ENCODE data around the gene MTTP.
"Not testable (repeated sequence)": the region's sequence is repeated elsewhere in the genome, so short reads cannot be mapped to it uniquely, and the experiment has no call there.

The MTTP gene

GRCh38 chr4:99574530-99575324 lies at the start of gene MTTP:
TSS of gene MTTP (plus strand) at chr4:99574824. CDS start at chr4:99574910, 86 bp downstream.
- H3K9me3 Mint-ChIP-seq (ENCODE audit: low read depth) = no peaks in the 10 kb centered on the region
- H3K27ac Mint-ChIP-seq = no peak within 1 kb of the TSS
- peaks cover 21% of the 10 kb centered on the region for H3K27me3 Mint-ChIP-seq
- H3K4me3 Mint-ChIP-seq = no peak within 1 kb of the TSS
- H3K4me1 Mint-ChIP-seq (ENCODE audit: low read depth) = no peaks in the 10 kb centered on the region
- H3K36me3 Mint-ChIP-seq = no peaks in the 10 kb centered on the region

- no peak overlapping the region for H3K27ac Mint-ChIP-seq
- H3K27me3 Mint-ChIP-seq = peaks cover 2% of the 10 kb centered on the region
- H3K9me3 Mint-ChIP-seq (ENCODE audit: low read depth) = peaks cover 3% of the 10 kb centered on the region
- no peaks in the 10 kb centered on the region for H3K4me1 Mint-ChIP-seq (ENCODE audit: low read depth)
- no peaks in the 10 kb centered on the region for H3K36me3 Mint-ChIP-seq
- no peak overlapping the region for H3K4me3 Mint-ChIP-seq
Measured at GRCh38 chr4:99529228-99529627, 45.4 kb upstream of the MTTP start.

GRCh38 chr4:99529956-99530355 lies 44.7 kb upstream of the MTTP start:
- peaks cover 3% of the 10 kb centered on the region for H3K9me3 Mint-ChIP-seq (ENCODE audit: low read depth)
- H3K36me3 Mint-ChIP-seq = no peaks in the 10 kb centered on the region
- H3K27ac Mint-ChIP-seq = no peak overlapping the region
- H3K27me3 Mint-ChIP-seq = peaks cover 2% of the 10 kb centered on the region
- H3K4me3 Mint-ChIP-seq = no peak overlapping the region
- H3K4me1 Mint-ChIP-seq (ENCODE audit: low read depth) = no peaks in the 10 kb centered on the region

- H3K36me3 Mint-ChIP-seq; H3K4me1 Mint-ChIP-seq (ENCODE audit: low read depth); H3K4me3 Mint-ChIP-seq; H3K27me3 Mint-ChIP-seq; H3K9me3 Mint-ChIP-seq (ENCODE audit: low read depth); H3K27ac Mint-ChIP-seq: not testable (repeated sequence)
Measured at GRCh38 chr4:99534699-99535098, 39.9 kb upstream of the MTTP start.

GRCh38 chr4:99536271-99536670 lies 38.4 kb upstream of the MTTP start:
- Mint-ChIP-seq H3K9me3 (ENCODE audit: low read depth) (peaks cover 3% of the 10 kb centered on the region), H3K36me3 (no peaks in the 10 kb centered on the region), H3K4me1 (ENCODE audit: low read depth) (no peaks in the 10 kb centered on the region), H3K27ac (no peak overlapping the region), H3K27me3 (peaks cover 2% of the 10 kb centered on the region), H3K4me3 (no peak overlapping the region)

- H3K36me3 Mint-ChIP-seq = no peaks in the 10 kb centered on the region
- peaks cover 3% of the 10 kb centered on the region for H3K9me3 Mint-ChIP-seq (ENCODE audit: low read depth)
- no peak overlapping the region for H3K4me3 Mint-ChIP-seq
- H3K4me1 Mint-ChIP-seq (ENCODE audit: low read depth) = no peaks in the 10 kb centered on the region
- no peaks in the 10 kb centered on the region for H3K27me3 Mint-ChIP-seq
- H3K27ac Mint-ChIP-seq = no peak overlapping the region
Measured at GRCh38 chr4:99536848-99537247, 37.8 kb upstream of the MTTP start.

GRCh38 chr4:99537674-99538073 lies 37.0 kb upstream of the MTTP start:
- H3K9me3 Mint-ChIP-seq (ENCODE audit: low read depth) = peaks cover 3% of the 10 kb centered on the region
- H3K27me3 Mint-ChIP-seq = no peaks in the 10 kb centered on the region
- H3K27ac Mint-ChIP-seq = no peak overlapping the region
- H3K4me3 Mint-ChIP-seq = no peak overlapping the region
- no peaks in the 10 kb centered on the region for H3K36me3 Mint-ChIP-seq
- no peaks in the 10 kb centered on the region for H3K4me1 Mint-ChIP-seq (ENCODE audit: low read depth)

GRCh38 chr4:99540277-99540939 lies 34.2 kb upstream of the MTTP start:
- peaks cover 4% of the 10 kb centered on the region for H3K9me3 Mint-ChIP-seq (ENCODE audit: low read depth)
- no peak overlapping the region for H3K4me3 Mint-ChIP-seq
- no peak overlapping the region for H3K27ac Mint-ChIP-seq
- H3K4me1 Mint-ChIP-seq (ENCODE audit: low read depth) = no peaks in the 10 kb centered on the region
- no peaks in the 10 kb centered on the region for H3K27me3 Mint-ChIP-seq
- H3K36me3 Mint-ChIP-seq = no peaks in the 10 kb centered on the region

- H3K9me3 Mint-ChIP-seq (ENCODE audit: low read depth) = no peaks in the 10 kb centered on the region
- H3K27me3 Mint-ChIP-seq = no peaks in the 10 kb centered on the region
- H3K4me1 Mint-ChIP-seq (ENCODE audit: low read depth) = no peaks in the 10 kb centered on the region
- H3K4me3 Mint-ChIP-seq = no peak overlapping the region
- peaks cover 15% of the 10 kb centered on the region for H3K36me3 Mint-ChIP-seq
- H3K27ac Mint-ChIP-seq = no peak overlapping the region
Measured at GRCh38 chr4:99552872-99553271, 21.8 kb upstream of the MTTP start.

- Mint-ChIP-seq H3K9me3 (ENCODE audit: low read depth) (no peaks in the 10 kb centered on the region), H3K4me1 (ENCODE audit: low read depth) (peaks cover 23% of the 10 kb centered on the region), H3K27me3 (peaks cover 9% of the 10 kb centered on the region), H3K27ac (peak within 1 kb of the TSS; percentile 96), H3K4me3 (peak within 1 kb of the TSS; percentile 91), H3K36me3 (no peaks in the 10 kb centered on the region)
Measured at GRCh38 chr4:99563310-99564186, 11.1 kb upstream of the MTTP start, which contains the start of gene TRMT10A. TSS of gene TRMT10A (minus strand) at chr4:99564039. CDS start at chr4:99559338, 4,701 bp downstream.

- Mint-ChIP-seq H3K27me3 (peaks cover 16% of the 10 kb centered on the region), H3K27ac (no peak overlapping the region), H3K9me3 (ENCODE audit: low read depth) (no peaks in the 10 kb centered on the region)
Measured at GRCh38 chr4:99564921-99565320, 9.7 kb upstream of the MTTP start.

GRCh38 chr4:99571883-99572282 lies 2.7 kb upstream of the MTTP start:
- no peak overlapping the region for H3K27ac Mint-ChIP-seq
- H3K4me1 Mint-ChIP-seq (ENCODE audit: low read depth) = no peaks in the 10 kb centered on the region
- H3K36me3 Mint-ChIP-seq = no peaks in the 10 kb centered on the region
- no peaks in the 10 kb centered on the region for H3K9me3 Mint-ChIP-seq (ENCODE audit: low read depth)
- no peak overlapping the region for H3K4me3 Mint-ChIP-seq
- H3K27me3 Mint-ChIP-seq = peaks cover 26% of the 10 kb centered on the region

More at GRCh38 chr4:99564921-99565320, 9.7 kb upstream of the MTTP start:
- peaks cover 23% of the 10 kb centered on the region for H3K4me1 Mint-ChIP-seq (ENCODE audit: low read depth)
- H3K36me3 Mint-ChIP-seq = no peaks in the 10 kb centered on the region
- peak overlapping the region; percentile 91 for H3K4me3 Mint-ChIP-seq

GRCh38 chr4:99572527-99573240 lies 1.9 kb upstream of the MTTP start:
- Mint-ChIP-seq H3K4me3 (no peak overlapping the region), H3K36me3 (no peaks in the 10 kb centered on the region), H3K27ac (no peak overlapping the region), H3K27me3 (peaks cover 25% of the 10 kb centered on the region), H3K9me3 (ENCODE audit: low read depth) (no peaks in the 10 kb centered on the region), H3K4me1 (ENCODE audit: low read depth) (no peaks in the 10 kb centered on the region)

- H3K4me3 Mint-ChIP-seq = no peak overlapping the region
- no peaks in the 10 kb centered on the region for H3K36me3 Mint-ChIP-seq
- H3K27me3 Mint-ChIP-seq = peaks cover 19% of the 10 kb centered on the region
- no peaks in the 10 kb centered on the region for H3K4me1 Mint-ChIP-seq (ENCODE audit: low read depth)
- no peak overlapping the region for H3K27ac Mint-ChIP-seq
- H3K9me3 Mint-ChIP-seq (ENCODE audit: low read depth) = no peaks in the 10 kb centered on the region
Measured at GRCh38 chr4:99573735-99574368, 772 bp upstream of the MTTP start.
